HepG2 (cell line): ENCODE measurements around the gene RASSF7. TPM values are rescaled to one million over a fixed set of nuclear protein-coding genes. Genes with fewer than 3 reads are reported as not detected.

Experiments
- KDM4B ChIP-seq: sonication (generic); formaldehyde crosslinking; IDR thresholded peaks from 2 replicates; pipeline ENCODE4 v1.4.0; 2020; ENCODE audit warnings: missing genetic modification reagents
- polyA plus RNA-seq, 8 experiments: library from polyadenylated mRNA; depleted of rRNA in 3 of 8; stranded (reverse) in 7 of 8; unstranded in 1 of 8; fragments of >200 nt; fragmentation: Illumina TruSeq in 4 of 8; extraction: Trizol in 4 of 8; gene quantifications; 2 replicates each; pipeline versions ENCODE4 v1.2.1 to v1.2.3, GENCODE V29; 2011 to 2016; ENCODE audit warnings: low read depth in 4 of 8, missing spikeins in 1 of 8, mixed read lengths in 1 of 8; ENCODE audit not compliant: insufficient read depth in 1 of 8
- total RNA-seq, 5 experiments: library from RNA; depleted of rRNA; stranded (reverse); fragments of >200 nt; fragmentation: Illumina TruSeq; extraction: Trizol; gene quantifications; 2 replicates each; pipeline ENCODE4 v1.2.3, GENCODE V29; 2016; ENCODE audit warnings: low read depth in 1 of 5
- TF ChIP-seq, protein P1 (sequence below): sonication (generic); formaldehyde crosslinking; IDR thresholded peaks from 2 replicates; pipeline ENCODE4 v1.4.0; 2020; ENCODE audit warnings: mild to moderate bottlenecking, missing genetic modification reagents

The RASSF7 gene
- total and polyA plus RNA-seq, 2 of the 13 experiments (the other 11 are each of a cell fraction or from before 2014, with no cell fraction given) = 20.2 to 28.6 TPM

DNA sequence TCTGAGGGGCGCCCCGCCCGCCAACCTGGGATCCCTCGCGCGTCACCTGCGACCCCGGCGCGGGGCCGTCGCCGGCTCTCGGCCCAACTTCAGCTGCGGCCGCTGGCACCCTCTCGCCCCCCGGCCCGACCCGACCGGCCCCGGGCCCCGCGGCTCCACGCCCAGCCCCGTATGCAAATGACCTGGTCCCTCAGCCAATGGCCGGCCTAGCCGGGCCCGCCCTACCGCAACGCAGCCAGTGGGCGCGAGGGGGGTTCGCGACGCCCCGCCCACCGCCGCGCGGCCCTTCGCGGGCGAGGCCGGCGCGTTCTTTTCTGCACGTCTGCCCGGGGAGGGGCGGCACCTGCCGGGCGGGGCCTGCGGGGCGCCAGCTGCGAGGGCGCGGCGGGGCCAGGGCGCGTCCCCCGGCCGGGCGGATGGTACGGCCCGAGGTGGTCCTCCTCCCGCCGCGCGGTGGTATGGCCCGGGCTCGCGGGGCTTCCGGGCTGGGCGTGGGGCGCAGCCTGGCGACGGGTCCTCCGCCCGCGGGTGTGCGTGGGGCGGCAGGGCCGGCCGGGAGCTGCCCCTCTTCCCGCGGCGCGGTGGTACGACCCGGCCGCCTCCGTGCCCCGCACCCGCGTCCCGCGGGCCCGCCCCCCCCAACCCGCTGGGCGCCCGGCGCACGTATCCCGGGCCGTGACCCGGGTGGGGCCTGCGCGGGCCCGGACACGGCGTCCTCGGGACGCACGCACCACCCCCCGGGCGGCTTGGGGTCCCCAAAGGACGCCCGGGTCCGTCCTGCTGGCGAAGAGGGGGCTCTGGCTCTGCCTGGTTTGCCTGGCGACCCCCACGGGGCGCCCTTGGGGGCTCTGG, 7.8 kb downstream of the RASSF7 start (continued):
- TF ChIP-seq, protein P1, sequence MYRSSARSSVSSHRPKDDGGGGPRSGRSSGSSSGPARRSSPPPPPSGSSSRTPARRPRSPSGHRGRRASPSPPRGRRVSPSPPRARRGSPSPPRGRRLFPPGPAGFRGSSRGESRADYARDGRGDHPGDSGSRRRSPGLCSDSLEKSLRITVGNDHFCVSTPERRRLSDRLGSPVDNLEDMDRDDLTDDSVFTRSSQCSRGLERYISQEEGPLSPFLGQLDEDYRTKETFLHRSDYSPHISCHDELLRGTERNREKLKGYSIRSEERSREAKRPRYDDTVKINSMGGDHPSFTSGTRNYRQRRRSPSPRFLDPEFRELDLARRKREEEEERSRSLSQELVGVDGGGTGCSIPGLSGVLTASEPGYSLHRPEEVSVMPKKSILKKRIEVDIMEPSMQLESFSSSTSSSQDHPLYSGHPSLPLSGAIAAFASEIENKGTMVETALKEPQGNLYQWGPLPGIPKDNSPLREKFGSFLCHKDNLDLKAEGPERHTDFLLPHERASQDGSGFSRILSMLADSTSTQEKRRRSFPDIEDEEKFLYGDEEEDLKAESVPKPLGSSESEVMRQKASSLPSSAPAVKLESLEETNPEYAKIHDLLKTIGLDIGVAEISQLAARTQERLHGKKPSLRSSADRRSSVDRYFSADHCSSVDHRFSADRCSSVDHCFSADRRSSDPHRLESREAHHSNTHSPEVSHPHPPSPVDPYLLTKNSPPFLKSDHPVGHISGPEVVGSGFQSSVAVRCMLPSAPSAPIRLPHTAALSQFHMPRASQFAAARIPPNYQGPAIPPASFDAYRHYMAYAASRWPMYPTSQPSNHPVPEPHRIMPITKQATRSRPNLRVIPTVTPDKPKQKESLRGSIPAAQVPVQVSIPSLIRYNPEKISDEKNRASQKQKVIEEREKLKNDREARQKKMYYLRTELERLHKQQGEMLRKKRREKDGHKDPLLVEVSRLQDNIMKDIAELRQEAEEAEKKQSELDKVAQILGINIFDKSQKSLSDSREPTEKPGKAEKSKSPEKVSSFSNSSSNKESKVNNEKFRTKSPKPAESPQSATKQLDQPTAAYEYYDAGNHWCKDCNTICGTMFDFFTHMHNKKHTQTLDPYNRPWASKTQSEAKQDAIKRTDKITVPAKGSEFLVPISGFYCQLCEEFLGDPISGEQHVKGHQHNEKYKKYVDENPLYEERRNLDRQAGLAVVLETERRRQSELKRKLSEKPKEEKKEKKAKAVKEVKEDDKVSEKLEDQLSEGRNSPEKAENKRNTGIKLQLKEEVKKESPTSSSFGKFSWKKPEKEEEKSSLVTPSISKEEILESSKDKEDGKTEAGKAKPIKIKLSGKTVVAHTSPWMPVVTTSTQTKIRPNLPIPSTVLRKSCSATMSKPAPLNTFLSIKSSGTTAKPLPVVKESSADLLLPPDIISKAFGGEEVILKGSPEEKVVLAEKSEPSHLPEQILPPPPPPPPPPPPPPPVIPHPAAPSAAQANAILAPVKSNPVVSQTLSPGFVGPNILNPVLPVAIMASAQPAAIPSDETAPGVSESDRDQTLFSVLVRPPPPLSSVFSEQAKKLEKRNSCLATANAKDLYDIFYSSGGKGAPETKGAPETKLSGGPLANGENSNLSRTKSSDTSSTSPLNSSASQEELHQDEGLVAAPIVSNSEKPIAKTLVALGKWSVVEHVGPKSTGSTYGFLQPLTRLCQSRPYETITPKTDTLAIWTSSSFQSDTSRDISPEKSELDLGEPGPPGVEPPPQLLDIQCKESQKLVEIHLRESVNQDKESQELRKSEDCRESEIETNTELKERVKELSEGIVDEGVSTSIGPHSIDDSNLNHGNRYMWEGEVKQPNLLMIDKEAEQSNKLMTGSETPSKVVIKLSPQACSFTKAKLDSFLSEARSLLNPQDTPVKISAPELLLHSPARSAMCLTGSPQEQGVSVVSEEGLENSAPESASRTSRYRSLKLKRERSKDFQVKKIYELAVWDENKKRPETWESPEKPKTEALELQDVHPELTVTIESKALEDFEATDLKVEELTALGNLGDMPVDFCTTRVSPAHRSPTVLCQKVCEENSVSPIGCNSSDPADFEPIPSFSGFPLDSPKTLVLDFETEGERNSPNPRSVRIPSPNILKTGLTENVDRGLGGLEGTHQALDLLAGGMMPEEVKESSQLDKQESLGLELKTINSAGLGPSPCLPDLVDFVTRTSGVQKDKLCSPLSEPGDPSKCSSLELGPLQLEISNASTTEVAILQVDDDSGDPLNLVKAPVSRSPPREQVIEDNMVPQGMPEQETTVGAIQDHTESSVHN (CRISPR knock-in tag) = no peak
- TF ChIP-seq KDM4B (CRISPR knock-in tag) = no peak
- TF ChIP-seq, all 625 proteins: peak for 75
